CD4-positive, alpha-beta T cell treated with Interleukin-21 for 1 hour (primary cell): ENCODE data around the gene LAMTOR2.

Experiments
- DNase-seq: peaks from one replicate; pipeline ENCODE4 v3.0.0-alpha.2; 2020

Gene LAMTOR2

GRCh38 chr1:156076609-156077429, 22.2 kb downstream of the LAMTOR2 start:
- DNase-seq = no peak

- no peak for DNase-seq
Observed at GRCh38 chr1:156077430-156077760, 22.8 kb downstream of the LAMTOR2 start.

DNA sequence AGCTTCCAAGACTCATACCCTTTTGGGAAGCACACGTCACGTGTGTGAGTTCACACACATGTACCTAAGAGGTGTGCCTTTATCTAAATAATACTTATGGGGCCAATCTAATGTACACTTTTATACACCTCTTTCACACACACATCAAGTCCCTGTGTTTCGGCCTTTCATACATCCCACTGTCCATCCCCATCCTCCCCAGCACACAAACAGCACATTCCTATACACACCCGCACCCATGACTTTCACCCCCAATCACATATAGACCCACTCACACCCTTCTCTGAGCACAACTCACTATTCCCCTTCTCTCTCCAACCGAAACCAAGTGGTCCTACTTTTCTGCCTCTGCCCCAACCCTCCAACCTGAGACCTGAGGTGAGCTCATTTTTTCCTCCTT, 24.1 kb downstream of the LAMTOR2 start:
- DNase-seq = no peak

DNA sequence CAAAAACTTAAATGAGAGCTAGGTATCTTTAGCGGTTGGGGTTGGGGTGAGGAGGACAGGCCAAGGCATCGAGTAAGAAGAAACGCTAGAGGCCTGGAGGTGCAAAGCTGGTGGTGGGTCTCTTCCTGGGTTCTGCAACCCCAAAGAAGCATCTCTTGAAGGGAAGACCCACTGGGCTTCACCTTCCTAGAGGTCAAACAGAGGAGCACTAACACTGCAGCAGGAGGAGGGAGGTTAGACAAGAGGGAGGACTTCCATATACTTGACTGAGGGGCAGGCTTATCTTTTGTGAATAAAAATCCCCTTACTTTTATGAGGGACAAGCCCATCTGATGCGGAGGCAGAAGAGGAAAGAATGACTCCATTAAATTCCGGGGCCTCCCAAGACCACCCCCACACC, 25.2 kb downstream of the LAMTOR2 start:
- no peak for DNase-seq

DNA sequence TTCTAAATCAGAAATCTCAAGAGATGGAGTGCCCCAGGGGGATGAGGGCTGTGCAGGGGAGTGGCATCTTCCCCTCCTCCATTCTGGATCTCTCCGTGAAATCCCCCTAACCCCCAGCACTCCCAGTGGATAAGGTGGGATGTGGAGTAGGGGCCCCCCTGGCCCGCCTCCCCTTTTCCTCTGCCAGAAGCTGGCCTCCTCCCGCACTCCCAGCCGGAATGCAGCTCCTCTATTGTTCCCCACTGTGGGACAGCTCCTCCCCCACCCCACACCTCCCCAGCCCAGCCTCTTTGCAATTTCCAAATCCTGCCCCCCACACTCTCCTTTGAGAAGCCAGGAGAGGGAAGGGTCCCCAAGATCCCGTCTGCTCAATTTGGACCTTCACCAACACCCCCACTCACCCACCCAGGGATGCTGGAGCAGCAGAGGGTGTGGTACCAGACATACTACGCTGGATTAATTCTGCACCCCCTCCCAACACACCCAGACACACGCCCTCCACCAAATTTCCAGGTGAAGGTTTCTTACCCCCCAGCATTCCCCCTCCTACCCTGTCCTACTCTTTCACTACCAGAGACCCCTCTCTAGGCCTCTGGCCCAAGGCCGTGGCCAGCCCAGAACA, 25.8 kb downstream of the LAMTOR2 start:
- DNase-seq = no peak

DNA sequence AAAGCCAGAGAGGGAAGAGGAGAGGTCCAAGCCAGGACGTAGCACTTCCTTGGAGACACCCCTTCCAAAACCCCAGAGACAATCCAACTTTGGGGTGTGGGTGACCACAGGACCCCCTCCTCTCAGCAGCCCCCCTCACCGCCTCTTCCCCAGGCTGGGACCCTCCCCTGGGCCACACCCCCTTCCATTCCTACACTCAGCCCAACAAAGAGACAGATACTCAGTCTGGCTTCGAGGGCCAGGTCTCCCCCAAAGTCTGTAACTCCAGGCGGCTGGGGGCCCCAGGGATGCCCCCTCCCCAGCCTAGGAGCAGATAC, 26.2 kb downstream of the LAMTOR2 start:
- DNase-seq = no peak

- DNase-seq = no peak
Observed at GRCh38 chr1:156081180-156081916, 26.8 kb downstream of the LAMTOR2 start.

DNA sequence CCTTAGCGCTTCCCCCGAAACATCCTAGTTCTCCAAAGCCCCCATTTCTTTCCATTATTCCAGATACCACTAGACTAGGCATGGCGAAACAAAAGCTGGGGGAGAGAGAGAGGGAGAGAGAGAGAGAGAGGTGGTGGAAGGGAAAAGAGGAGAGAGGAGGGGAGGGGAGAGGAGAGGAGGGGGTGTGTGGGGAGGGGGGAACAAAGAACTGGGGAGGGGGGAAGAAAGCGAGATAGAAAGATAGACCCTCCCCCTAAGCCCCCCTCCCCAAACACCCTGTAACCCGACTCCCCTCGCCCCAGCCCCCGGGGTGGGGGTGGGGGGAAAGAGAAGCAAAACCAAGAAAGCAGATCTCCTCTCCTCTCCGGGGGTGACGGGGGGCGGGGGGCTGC, 27.3 kb downstream of the LAMTOR2 start:
- DNase-seq = no peak

- peak; percentile 63 for DNase-seq
Observed at GRCh38 chr1:156082309-156083091, 27.9 kb downstream of the LAMTOR2 start, which contains the start of gene MEX3A. TSS of gene MEX3A (minus strand) at chr1:156082465. CDS start at chr1:156081998, 467 bp downstream.

- no peak for DNase-seq
Observed at GRCh38 chr1:156083800-156084790, 29.5 kb downstream of the LAMTOR2 start.

GRCh38 chr1:156086256-156086662, 31.7 kb downstream of the LAMTOR2 start:
- no peak for DNase-seq

- DNase-seq = no peak
Observed at GRCh38 chr1:156089704-156090103, 35.1 kb downstream of the LAMTOR2 start.

DNA sequence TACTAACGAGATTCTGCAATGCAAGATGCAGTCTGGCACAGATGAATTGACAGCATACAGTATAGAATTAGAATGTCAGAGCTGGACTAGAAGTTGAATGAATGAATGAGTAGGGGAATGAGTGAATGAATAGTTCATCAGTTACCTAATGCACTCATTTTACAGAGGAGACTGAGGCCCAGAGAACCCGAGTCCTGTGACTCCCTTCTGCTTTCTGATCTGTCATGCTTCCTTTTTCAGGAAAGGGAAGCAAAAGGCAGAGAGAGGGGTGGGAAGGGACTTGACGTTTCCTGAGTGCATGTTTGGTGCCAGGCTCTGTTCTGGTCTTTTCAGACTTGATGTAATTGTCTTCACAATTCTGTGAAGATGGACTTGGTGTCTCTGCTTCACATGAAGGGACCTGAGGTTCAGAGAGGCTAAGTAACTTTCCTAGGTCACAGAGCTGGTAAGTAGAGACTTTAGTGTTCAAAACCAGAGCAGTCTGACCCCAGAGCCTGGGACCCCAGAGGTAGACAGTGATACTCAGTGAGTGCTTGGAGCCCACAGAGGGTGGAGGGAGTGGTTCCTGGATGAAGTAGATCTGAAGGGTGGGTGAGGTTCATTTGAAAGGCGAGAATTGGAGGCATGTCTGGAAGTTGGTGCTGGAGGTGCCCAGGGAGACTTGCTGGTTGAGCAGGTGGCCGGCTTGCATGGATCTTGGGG, 35.7 kb downstream of the LAMTOR2 start:
- DNase-seq = no peak

GRCh38 chr1:156090840-156091188, 36.2 kb downstream of the LAMTOR2 start:
- peak; percentile 88 for DNase-seq

GRCh38 chr1:156091610-156092009, 37.0 kb downstream of the LAMTOR2 start:
- no peak for DNase-seq

DNA sequence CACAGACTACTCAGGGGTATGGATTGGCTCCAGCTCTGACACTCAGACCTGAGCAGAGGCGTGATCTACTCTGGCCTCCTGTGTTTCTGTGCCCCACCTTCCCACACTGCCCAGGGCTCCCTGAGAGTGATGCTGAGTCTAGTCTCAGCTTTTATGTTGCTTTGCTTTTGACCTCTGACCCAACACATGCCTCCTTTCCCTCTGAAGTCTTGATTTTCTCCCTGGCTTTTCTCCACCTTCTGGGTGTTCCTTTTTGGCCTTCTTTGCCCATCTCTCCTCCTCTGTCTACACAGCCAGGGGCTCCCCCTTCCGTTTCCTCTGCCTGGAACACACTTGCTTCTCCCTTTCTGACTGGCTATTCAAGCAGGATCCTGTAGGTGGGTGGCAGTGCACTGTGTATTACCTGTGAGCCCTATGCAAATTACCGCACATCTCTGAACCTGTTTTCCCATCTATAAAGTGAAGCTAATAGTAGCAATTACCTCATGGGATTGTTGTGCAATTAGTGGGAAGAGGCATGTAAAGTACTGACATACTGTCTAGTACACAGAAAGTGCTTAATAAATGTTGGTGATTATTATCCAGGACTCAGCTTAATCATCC, 41.4 kb downstream of the LAMTOR2 start:
- DNase-seq = no peak

GRCh38 chr1:156096640-156097391, 42.2 kb downstream of the LAMTOR2 start:
- peak; percentile 94 for DNase-seq

DNA sequence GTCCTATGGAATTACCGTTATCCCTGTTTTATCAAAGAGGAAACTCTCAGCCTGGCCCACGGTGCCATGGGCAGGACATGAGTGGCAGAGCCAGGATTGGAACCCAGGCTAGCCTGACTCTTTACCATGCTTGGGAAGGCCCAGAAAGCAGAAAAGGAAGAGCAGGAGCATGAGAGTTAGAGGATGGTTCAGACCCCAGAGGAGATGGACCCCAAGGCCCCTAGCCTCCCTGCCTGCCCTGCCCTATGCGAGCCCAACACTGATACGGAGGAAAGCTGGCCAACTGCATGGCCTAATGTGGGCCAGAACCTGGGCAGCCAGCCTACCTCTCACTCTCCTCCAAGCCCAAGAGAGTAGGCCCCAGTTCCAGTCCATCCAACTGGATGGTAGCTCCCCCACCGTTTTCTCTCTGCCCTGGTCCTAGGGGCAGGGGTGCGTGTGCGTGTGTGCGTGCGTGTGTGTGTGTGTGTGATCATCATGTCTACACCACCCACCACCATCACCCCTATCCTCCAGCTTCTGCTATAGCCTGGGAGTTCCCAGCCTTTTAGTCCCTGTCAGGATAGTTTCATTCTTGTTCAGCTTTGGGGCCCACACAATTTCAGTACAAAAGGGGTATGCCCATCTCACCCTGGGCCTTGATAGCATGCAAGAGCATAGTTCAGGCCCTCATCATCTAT, 43.1 kb downstream of the LAMTOR2 start:
- DNase-seq = no peak

DNA sequence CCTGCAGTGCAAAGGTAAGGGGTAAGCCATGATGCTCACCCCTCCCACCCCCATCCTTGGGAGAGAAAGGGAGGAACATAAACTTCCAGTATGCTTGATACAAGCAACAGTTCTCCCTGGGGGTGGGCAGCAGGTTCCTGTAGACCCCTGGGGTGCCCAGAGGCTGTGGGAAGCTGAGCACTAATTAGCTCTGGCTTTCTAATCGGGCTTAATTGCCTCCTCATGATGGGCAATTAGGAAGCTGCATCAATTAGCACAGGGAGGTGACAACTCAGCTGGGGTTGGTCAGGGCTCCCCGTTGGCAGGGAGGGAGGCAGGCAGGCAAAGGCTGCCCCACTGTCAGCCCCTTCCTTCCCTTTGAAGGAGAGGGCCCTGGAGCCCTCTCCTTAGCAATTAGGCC, 44.2 kb downstream of the LAMTOR2 start:
- no peak for DNase-seq

- no peak for DNase-seq
Observed at GRCh38 chr1:156099282-156099681, 44.7 kb downstream of the LAMTOR2 start.
